HG02571 (cell line): ENCODE results near the gene TXNL4A.

Source experiments
- ATAC-seq: cut with Tn5 transposase; IDR thresholded peaks from one replicate; pipeline ENCODE4 v1.9.1; 2021; ENCODE audit warnings: mild to moderate bottlenecking, moderate library complexity; ENCODE audit not compliant: unreplicated experiment

The TXNL4A gene

GRCh38 chr18:79949697-79950487, 38.5 kb downstream of the TXNL4A start:
- no peak for ATAC-seq

GRCh38 chr18:79948719-79949411, 39.5 kb downstream of the TXNL4A start:
- no peak for ATAC-seq

GRCh38 chr18:79947881-79948610, 40.3 kb downstream of the TXNL4A start:
- no peak for ATAC-seq

- no peak for ATAC-seq
Observed at GRCh38 chr18:79947054-79947755, 41.2 kb downstream of the TXNL4A start.

GRCh38 chr18:79945118-79946042, 43.0 kb downstream of the TXNL4A start:
- no peak for ATAC-seq

- ATAC-seq: no peak
Observed at GRCh38 chr18:79944746-79945117, 43.6 kb downstream of the TXNL4A start.

- ATAC-seq: no peak
Observed at GRCh38 chr18:79944126-79944731, 44.1 kb downstream of the TXNL4A start.

- no peak for ATAC-seq
Observed at GRCh38 chr18:79943608-79944125, 44.7 kb downstream of the TXNL4A start.

GRCh38 chr18:79942786-79943607, 45.4 kb downstream of the TXNL4A start:
- ATAC-seq: no peak

- ATAC-seq: no peak
Observed at GRCh38 chr18:79942211-79942610, 46.2 kb downstream of the TXNL4A start.

- ATAC-seq: no peak
Observed at GRCh38 chr18:79941473-79942119, 46.8 kb downstream of the TXNL4A start.

- no peak for ATAC-seq
Observed at GRCh38 chr18:79940814-79941472, 47.4 kb downstream of the TXNL4A start.

GRCh38 chr18:79940126-79940813, 48.1 kb downstream of the TXNL4A start:
- no peak for ATAC-seq

- no peak for ATAC-seq
Observed at GRCh38 chr18:79939096-79939495, 49.3 kb downstream of the TXNL4A start.

- no peak for ATAC-seq
Observed at GRCh38 chr18:79938196-79938595, 50.2 kb downstream of the TXNL4A start.

GRCh38 chr18:79937103-79937860, 51.1 kb downstream of the TXNL4A start:
- no peak for ATAC-seq
